HCT116 (cell line): ENCODE results near the gene LYPD3. TPM values are rescaled to one million over a fixed set of nuclear protein-coding genes. Genes with fewer than 3 reads are reported as not detected.

Source experiments
- ATAC-seq: fragments of 200-7000 bp; cut with Tn5 transposase; 2 replicates; pipeline ENCODE4 v1.9.1; 2020; ENCODE audit warnings: mild to moderate bottlenecking, moderate library complexity
- BruUV-seq: library from RNA; stranded (reverse); fragments of 400-500 nt; replicated peaks from 2 replicates; lab custom pipeline; 2021; lab: Mats Ljungman, UMichigan
- CTCF ChIA-PET: fragments of 300-600 bp; sonication (Branson Sonifier 250); formaldehyde crosslinking; loops from one replicate; lab custom pipeline; 2021; ENCODE audit warnings: antibody characterized with exemption; lab: Charles Lee
- POLR2A ChIA-PET: fragments of 300-600, 350-600 bp; sonication (Branson Sonifier 250); formaldehyde crosslinking; loops from one replicate; lab custom pipeline; 2021; ENCODE audit warnings: antibody characterized with exemption; lab: Charles Lee
- RAD21 ChIA-PET, 2 experiments: fragments of 300-600 bp; sonication (Branson Sonifier 250); formaldehyde crosslinking; loops; one replicate each; lab custom pipeline; 2023; ENCODE audit warnings: low total read pairs in 2 of 2; ENCODE audit not compliant: uncharacterized antibody in 2 of 2, unreplicated experiment in 2 of 2, low non-redundant PET in 1 of 2; lab: Charles Lee
- DNase-seq: peaks from one replicate; pipeline ENCODE4 v3.0.0-alpha.2; 2010; ENCODE audit warnings: low read depth, low spot score
- H2AFZ ChIP-seq: fragments of 200-600 bp; shearing (Covaris generic), sonication (generic); 2 replicates; pipeline ENCODE4 v1.6.1; 2017; ENCODE audit warnings: low read depth, mixed run types, mixed read lengths, antibody characterized with exemption, low read length; ENCODE audit not compliant: poor library complexity, severe bottlenecking
- H3K27ac ChIP-seq: 2 replicates; pipeline ENCODE4 v1.5.1; 2012; ENCODE audit warnings: low read depth, low read length
- H3K27me3 ChIP-seq: fragments of 200-600 bp; sonication (generic); 2 replicates; pipeline ENCODE4 v1.6.1; 2016; ENCODE audit warnings: mixed run types, low read length, mixed read lengths; ENCODE audit not compliant: insufficient read depth
- H3K36me3 ChIP-seq, 2 experiments: fragments of 200-500 bp in 1 of 2; fragments of 200-600 bp in 1 of 2; sonication (Bioruptor generic) in 1 of 2; sonication (generic) in 1 of 2; 2 replicates each; pipeline versions ENCODE4 v1.5.1 to v1.6.1; 2014 to 2016; ENCODE audit warnings: low read length in 2 of 2, inconsistent platforms in 1 of 2, mixed read lengths in 1 of 2, mixed run types in 1 of 2; ENCODE audit not compliant: insufficient read depth in 2 of 2, control insufficient read depth in 1 of 2
- H3K4me1 ChIP-seq, 2 experiments: fragments of 200-600 bp in 1 of 2; sonication (generic) in 1 of 2; 2 replicates each; pipeline versions ENCODE4 v1.5.1 to v1.6.1; 2012 to 2017; ENCODE audit warnings: low read length in 2 of 2, inconsistent platforms in 1 of 2, mild to moderate bottlenecking in 1 of 2, mixed read lengths in 1 of 2, mixed run types in 1 of 2, moderate library complexity in 1 of 2; ENCODE audit not compliant: insufficient read depth in 2 of 2, control insufficient read depth in 1 of 2
- H3K4me2 ChIP-seq: fragments of 200-600 bp; sonication (generic); 2 replicates; pipeline ENCODE4 v1.6.1; 2017; ENCODE audit warnings: mixed run types, low read length, mixed read lengths
- H3K4me3 ChIP-seq, 2 experiments: fragments of 200-600 bp in 1 of 2; sonication (generic) in 1 of 2; replicated peaks in 1 of 2; 2 replicates each; pipeline ENCODE4 v1.5.1; 2011 to 2016; ENCODE audit warnings: low read length in 2 of 2, control low read depth in 1 of 2, low read depth in 1 of 2, mild to moderate bottlenecking in 1 of 2, mixed read lengths in 1 of 2, mixed run types in 1 of 2
- H3K79me2 ChIP-seq: fragments of 200-600 bp; sonication (generic); 2 replicates; pipeline ENCODE4 v1.6.1; 2017; ENCODE audit warnings: mild to moderate bottlenecking, mixed run types, low read length, moderate library complexity, mixed read lengths; ENCODE audit not compliant: insufficient read depth
- H3K9ac ChIP-seq: fragments of 200-600 bp; sonication (generic); 2 replicates; pipeline ENCODE4 v1.6.1; 2016; ENCODE audit warnings: low read length, mixed read lengths
- H3K9me2 ChIP-seq: fragments of 200-600 bp; sonication (generic), shearing (Covaris generic); 2 replicates; pipeline ENCODE4 v1.6.1; 2017; ENCODE audit warnings: mixed run types, mild to moderate bottlenecking, moderate library complexity; ENCODE audit not compliant: insufficient read depth
- H3K9me3 ChIP-seq, 2 experiments: fragments of 200-500 bp in 1 of 2; fragments of 200-600 bp in 1 of 2; sonication (Bioruptor generic) in 1 of 2; sonication (generic) in 1 of 2; 2 replicates each; pipeline ENCODE4 v1.6.1; 2014 to 2017; ENCODE audit warnings: low read length in 2 of 2, mixed read lengths in 2 of 2, inconsistent platforms in 1 of 2, low read depth in 1 of 2, mild to moderate bottlenecking in 1 of 2, mixed run types in 1 of 2, moderate library complexity in 1 of 2; ENCODE audit not compliant: control insufficient read depth in 1 of 2, insufficient read depth in 1 of 2
- H4K20me1 ChIP-seq: fragments of 200-600 bp; sonication (generic), shearing (Covaris generic); 2 replicates; pipeline ENCODE4 v1.6.1; 2017; ENCODE audit warnings: mixed run types, mild to moderate bottlenecking, moderate library complexity; ENCODE audit not compliant: insufficient read depth
- CBX3 ChIP-seq: IDR thresholded peaks from 2 replicates; pipeline ENCODE4 v1.6.1; 2012; ENCODE audit warnings: low read depth
- CEBPB ChIP-seq: IDR thresholded peaks from 2 replicates; pipeline ENCODE4 v1.6.1; 2012; ENCODE audit warnings: low read depth
- EGR1 ChIP-seq: IDR thresholded peaks from 2 replicates; pipeline ENCODE4 v1.6.1; 2012; ENCODE audit warnings: low read depth
- ELF1 ChIP-seq: IDR thresholded peaks from 2 replicates; pipeline ENCODE4 v1.6.1; 2012; ENCODE audit warnings: low read depth, borderline replicate concordance
- EZH2 ChIP-seq: fragments of 200-600 bp; sonication (generic); IDR thresholded peaks from 2 replicates; pipeline ENCODE4 v1.6.1; 2017; ENCODE audit warnings: antibody characterized with exemption, mixed run types
- FOSL1 ChIP-seq: IDR thresholded peaks from 2 replicates; pipeline ENCODE4 v1.6.1; 2012; ENCODE audit warnings: low read depth
- JUND ChIP-seq: IDR thresholded peaks from 2 replicates; pipeline ENCODE4 v1.6.1; 2012
- POLR2A ChIP-seq: IDR thresholded peaks from 2 replicates; pipeline ENCODE4 v1.7.0; 2011; ENCODE audit warnings: borderline replicate concordance; ENCODE audit not compliant: insufficient read depth, insufficient read length; ENCODE audit errors: extremely low read depth
- POLR2AphosphoS5 ChIP-seq: IDR thresholded peaks from 2 replicates; pipeline ENCODE4 v1.6.1; 2011; ENCODE audit warnings: mild to moderate bottlenecking, low read depth, low read length, moderate library complexity
- RAD21 ChIP-seq: IDR thresholded peaks from 2 replicates; pipeline ENCODE4 v1.6.1; 2012; ENCODE audit warnings: low read depth, mild to moderate bottlenecking
- SIN3A ChIP-seq: IDR thresholded peaks from 2 replicates; pipeline ENCODE4 v1.6.1; 2012; ENCODE audit warnings: low read depth
- SRF ChIP-seq: IDR thresholded peaks from 2 replicates; pipeline ENCODE4 v1.6.1; 2012; ENCODE audit warnings: low read depth
- TCF7L2 ChIP-seq: IDR thresholded peaks from 2 replicates; pipeline ENCODE4 v1.7.0; 2011; ENCODE audit warnings: borderline replicate concordance, inconsistent platforms; ENCODE audit not compliant: insufficient read depth, insufficient read length; ENCODE audit errors: extremely low read depth
- YY1 ChIP-seq: IDR thresholded peaks from 2 replicates; pipeline ENCODE4 v1.6.1; 2011; ENCODE audit warnings: low read length, low read depth, moderate library complexity, mild to moderate bottlenecking; ENCODE audit not compliant: insufficient replicate concordance; ENCODE audit errors: extremely low read depth
- ZFX ChIP-seq: fragments of 450-650 bp; IDR thresholded peaks from 2 replicates; pipeline ENCODE4 v1.6.1; 2017
- ZNF274 ChIP-seq: fragments of 200-500 bp; sonication (Bioruptor generic); IDR thresholded peaks from 2 replicates; pipeline ENCODE4 v1.6.1; 2014; ENCODE audit warnings: mild to moderate bottlenecking, low read depth, low read length, inconsistent platforms
- intact Hi-C: fragments of 100-400 bp; cut with micrococcal nuclease; formaldehyde crosslinking; loops from 2 replicates; pipeline ENCODE4 v1.10.0; 2022
- total RNA-seq: library from RNA; stranded (reverse); gene quantifications from one replicate; pipeline ENCODE4 v1.2.1, GENCODE V29; 2021; ENCODE audit not compliant: unreplicated experiment
- TF ChIP-seq, protein P1 (sequence below): IDR thresholded peaks from 2 replicates; pipeline ENCODE4 v1.6.1; 2011; ENCODE audit warnings: mild to moderate bottlenecking, low read length, moderate library complexity; ENCODE audit not compliant: insufficient replicate concordance; ENCODE audit errors: extremely low read depth
- TF ChIP-seq, protein P2 (sequence below): IDR thresholded peaks from 2 replicates; pipeline ENCODE4 v1.6.1; 2012
- TF ChIP-seq, protein P3 (sequence below): IDR thresholded peaks from 2 replicates; pipeline ENCODE4 v1.6.1; 2012
- TF ChIP-seq, protein P4 (sequence below): IDR thresholded peaks from 2 replicates; pipeline ENCODE4 v1.6.1; 2012; ENCODE audit warnings: low read depth

The LYPD3 gene
- total RNA-seq, 1 experiment from 2014 or later, result 3.6 TPM

DNA sequence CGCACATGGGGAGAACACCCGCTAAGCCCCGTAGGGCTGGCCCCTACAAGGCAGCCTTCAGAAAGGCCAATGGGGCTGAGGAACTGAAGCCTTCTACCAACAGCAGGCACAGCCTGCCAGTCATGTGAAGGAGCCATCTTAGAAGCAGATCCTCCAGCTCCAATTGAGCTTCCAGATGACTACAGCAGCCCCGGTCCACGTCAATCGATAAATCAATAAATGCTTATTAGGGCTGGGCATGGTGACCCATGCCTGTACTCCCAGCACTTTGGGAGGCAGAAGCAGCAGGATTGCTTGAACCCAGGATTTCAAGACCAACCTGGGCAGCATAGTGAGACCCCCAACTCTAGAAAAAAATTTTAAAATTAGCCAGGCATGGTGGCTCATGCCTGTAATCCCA, 27.7 kb downstream of the LYPD3 start:
- ATAC-seq, result no peak
- Histone ChIP-seq H3K4me2 (no peak overlapping the region), H3K4me1 (peaks cover 0 to 22% of the 10 kb centered on the region in 2 experiments; a peak in 2 of 4 replicates), H4K20me1 (no peaks in the 10 kb centered on the region), H3K9me2 (no peaks in the 10 kb centered on the region), H3K9me3 (no peaks in the 10 kb centered on the region; a peak in 1 of 4 replicates), H3K27me3 (no peaks in the 10 kb centered on the region), H3K9ac (no peak overlapping the region), H3K27ac (no peak overlapping the region), H2AFZ (no peak overlapping the region), H3K79me2 (no peaks in the 10 kb centered on the region)
- intact Hi-C loops, result loop anchor here (10.0 kb wide), 1 partner anchor 507 kb away; no protein-coding TSS in a partner anchor
- CTCF ChIA-PET, result interaction anchor here (1.4 kb wide), 1 partner anchor 117 kb away, joined by 3 read pairs; no protein-coding TSS in a partner anchor
- RAD21 ChIA-PET, result no interaction called here
- POLR2A ChIA-PET, result no interaction called here
- TF ChIP-seq JUND (no peak), EGR1 (no peak), EZH2 (no peak), ELF1 (no peak), FOSL1 (no peak), ZFX (no peak), POLR2A (no peak), RAD21 (no peak), CBX3 (no peak), YY1 (no peak), SIN3A (no peak), SRF (no peak), ZNF274 (no peak), CEBPB (no peak), TCF7L2 (no peak), POLR2AphosphoS5 (no peak)
- TF ChIP-seq, protein P1, sequence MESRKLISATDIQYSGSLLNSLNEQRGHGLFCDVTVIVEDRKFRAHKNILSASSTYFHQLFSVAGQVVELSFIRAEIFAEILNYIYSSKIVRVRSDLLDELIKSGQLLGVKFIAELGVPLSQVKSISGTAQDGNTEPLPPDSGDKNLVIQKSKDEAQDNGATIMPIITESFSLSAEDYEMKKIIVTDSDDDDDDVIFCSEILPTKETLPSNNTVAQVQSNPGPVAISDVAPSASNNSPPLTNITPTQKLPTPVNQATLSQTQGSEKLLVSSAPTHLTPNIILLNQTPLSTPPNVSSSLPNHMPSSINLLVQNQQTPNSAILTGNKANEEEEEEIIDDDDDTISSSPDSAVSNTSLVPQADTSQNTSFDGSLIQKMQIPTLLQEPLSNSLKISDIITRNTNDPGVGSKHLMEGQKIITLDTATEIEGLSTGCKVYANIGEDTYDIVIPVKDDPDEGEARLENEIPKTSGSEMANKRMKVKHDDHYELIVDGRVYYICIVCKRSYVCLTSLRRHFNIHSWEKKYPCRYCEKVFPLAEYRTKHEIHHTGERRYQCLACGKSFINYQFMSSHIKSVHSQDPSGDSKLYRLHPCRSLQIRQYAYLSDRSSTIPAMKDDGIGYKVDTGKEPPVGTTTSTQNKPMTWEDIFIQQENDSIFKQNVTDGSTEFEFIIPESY, result no peak
- TF ChIP-seq, protein P2, sequence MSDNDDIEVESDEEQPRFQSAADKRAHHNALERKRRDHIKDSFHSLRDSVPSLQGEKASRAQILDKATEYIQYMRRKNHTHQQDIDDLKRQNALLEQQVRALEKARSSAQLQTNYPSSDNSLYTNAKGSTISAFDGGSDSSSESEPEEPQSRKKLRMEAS, result no peak
- TF ChIP-seq, protein P3, sequence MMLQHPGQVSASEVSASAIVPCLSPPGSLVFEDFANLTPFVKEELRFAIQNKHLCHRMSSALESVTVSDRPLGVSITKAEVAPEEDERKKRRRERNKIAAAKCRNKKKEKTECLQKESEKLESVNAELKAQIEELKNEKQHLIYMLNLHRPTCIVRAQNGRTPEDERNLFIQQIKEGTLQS, result no peak
- TF ChIP-seq, protein P4, sequence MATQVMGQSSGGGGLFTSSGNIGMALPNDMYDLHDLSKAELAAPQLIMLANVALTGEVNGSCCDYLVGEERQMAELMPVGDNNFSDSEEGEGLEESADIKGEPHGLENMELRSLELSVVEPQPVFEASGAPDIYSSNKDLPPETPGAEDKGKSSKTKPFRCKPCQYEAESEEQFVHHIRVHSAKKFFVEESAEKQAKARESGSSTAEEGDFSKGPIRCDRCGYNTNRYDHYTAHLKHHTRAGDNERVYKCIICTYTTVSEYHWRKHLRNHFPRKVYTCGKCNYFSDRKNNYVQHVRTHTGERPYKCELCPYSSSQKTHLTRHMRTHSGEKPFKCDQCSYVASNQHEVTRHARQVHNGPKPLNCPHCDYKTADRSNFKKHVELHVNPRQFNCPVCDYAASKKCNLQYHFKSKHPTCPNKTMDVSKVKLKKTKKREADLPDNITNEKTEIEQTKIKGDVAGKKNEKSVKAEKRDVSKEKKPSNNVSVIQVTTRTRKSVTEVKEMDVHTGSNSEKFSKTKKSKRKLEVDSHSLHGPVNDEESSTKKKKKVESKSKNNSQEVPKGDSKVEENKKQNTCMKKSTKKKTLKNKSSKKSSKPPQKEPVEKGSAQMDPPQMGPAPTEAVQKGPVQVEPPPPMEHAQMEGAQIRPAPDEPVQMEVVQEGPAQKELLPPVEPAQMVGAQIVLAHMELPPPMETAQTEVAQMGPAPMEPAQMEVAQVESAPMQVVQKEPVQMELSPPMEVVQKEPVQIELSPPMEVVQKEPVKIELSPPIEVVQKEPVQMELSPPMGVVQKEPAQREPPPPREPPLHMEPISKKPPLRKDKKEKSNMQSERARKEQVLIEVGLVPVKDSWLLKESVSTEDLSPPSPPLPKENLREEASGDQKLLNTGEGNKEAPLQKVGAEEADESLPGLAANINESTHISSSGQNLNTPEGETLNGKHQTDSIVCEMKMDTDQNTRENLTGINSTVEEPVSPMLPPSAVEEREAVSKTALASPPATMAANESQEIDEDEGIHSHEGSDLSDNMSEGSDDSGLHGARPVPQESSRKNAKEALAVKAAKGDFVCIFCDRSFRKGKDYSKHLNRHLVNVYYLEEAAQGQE, result no peak
- TF ChIP-seq, all 23 proteins: peak for 0
- BruUV-seq, result no TSS peak
- DNase-seq, result no peak
- no peaks in the 10 kb centered on the region for H3K36me3 ChIP-seq
- no peak overlapping the region for H3K4me3 ChIP-seq
